Keratinocyte (primary cell): ENCODE data around the gene COPS8.

Source experiments
- EZH2 ChIP-seq: IDR thresholded peaks from one replicate; pipeline ENCODE4 v1.6.1; 2012; ENCODE audit warnings: inconsistent platforms, mild to moderate bottlenecking, low read length, moderate library complexity
- TF ChIP-seq, protein P1 (sequence below), 3 experiments: IDR thresholded peaks in 1 of 3; conservative IDR thresholded peaks in 1 of 3; optimal IDR thresholded peaks in 1 of 3; 2 replicates in 2 of 3; 3 replicates in 1 of 3; pipeline versions ENCODE3 to v1.5.1; 2011; ENCODE audit warnings: low read length in 3 of 3, mild to moderate bottlenecking in 3 of 3, moderate library complexity in 2 of 3, control low read depth in 1 of 3, inconsistent platforms in 1 of 3; ENCODE audit not compliant: insufficient read depth in 2 of 3; ENCODE audit errors: extremely low read depth in 1 of 3

DNA sequence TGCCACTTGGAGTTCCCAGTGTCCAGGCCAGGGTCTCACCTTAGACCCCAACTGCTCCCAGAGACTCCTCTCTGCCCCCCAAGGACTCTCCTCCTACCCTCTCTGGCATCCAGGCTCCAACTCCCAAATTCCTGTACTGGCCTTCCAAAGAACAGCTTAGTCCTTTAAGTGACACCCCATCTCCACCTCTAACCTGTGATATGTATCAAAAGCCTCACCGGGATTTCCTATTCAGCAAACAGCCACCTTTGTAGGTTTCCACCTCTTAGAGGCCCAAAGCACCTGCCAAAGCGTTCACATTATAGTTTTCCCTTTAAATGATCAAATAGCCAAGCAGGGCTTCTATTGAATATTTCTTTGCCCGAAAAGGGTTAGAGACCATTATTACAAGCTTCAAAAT, 2.7 kb upstream of the COPS8 start:
- TF ChIP-seq, protein P1, sequence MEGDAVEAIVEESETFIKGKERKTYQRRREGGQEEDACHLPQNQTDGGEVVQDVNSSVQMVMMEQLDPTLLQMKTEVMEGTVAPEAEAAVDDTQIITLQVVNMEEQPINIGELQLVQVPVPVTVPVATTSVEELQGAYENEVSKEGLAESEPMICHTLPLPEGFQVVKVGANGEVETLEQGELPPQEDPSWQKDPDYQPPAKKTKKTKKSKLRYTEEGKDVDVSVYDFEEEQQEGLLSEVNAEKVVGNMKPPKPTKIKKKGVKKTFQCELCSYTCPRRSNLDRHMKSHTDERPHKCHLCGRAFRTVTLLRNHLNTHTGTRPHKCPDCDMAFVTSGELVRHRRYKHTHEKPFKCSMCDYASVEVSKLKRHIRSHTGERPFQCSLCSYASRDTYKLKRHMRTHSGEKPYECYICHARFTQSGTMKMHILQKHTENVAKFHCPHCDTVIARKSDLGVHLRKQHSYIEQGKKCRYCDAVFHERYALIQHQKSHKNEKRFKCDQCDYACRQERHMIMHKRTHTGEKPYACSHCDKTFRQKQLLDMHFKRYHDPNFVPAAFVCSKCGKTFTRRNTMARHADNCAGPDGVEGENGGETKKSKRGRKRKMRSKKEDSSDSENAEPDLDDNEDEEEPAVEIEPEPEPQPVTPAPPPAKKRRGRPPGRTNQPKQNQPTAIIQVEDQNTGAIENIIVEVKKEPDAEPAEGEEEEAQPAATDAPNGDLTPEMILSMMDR (optimal IDR thresholded peaks at IDR 0.05 in 1 of 3, IDR thresholded peaks at IDR 0.05 in 1 of 3, conservative IDR thresholded peaks at IDR 0.05 in 1 of 3; ENCODE audit: extremely low read depth in 1 of 3, insufficient read depth in 2 of 3, low read length in 3 of 3): no peak
- TF ChIP-seq EZH2: no peak
